ENCODE data around the gene LAMA2. TPM values are rescaled to one million over a fixed set of nuclear protein-coding genes. Genes with fewer than 3 reads are reported as not detected.

The LAMA2 gene
- total and polyA plus RNA-seq, 2 donors (not counting 3 experiments of a cell fraction or from before 2014, with no cell fraction given) = 0.51 to 0.75 TPM

DNA sequence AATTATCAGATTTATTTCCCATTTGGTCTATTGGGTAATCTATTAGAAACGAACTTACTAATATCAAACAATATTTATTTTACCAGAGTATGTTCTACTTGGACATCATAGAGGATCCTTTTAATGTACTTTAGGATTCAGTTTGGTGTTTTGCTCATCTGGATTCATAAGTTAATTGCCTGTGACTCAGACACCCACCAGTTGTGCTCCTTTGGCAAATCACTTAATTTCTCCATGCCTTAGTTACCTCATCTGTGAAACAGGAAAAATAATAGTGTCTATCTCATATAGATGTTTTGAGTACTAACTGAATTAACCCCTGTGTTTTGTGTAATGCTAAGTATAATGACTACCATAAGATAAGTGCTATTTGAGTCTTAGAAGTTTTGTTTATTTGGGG lies 292.1 kb downstream of the LAMA2 start:
- Histone ChIP-seq H2AFZ (ENCODE audit: low read depth, low read length) (no peak overlapping the region), H3K9me3 (replicated peaks; ENCODE audit: control insufficient read depth, insufficient read depth, low read length) (no peaks in the 10 kb centered on the region), H4K20me1 (replicated peaks; ENCODE audit: control insufficient read depth, extremely low read depth, insufficient read depth, low read length) (no peaks in the 10 kb centered on the region), H3K9me1 (replicated peaks; ENCODE audit: control insufficient read depth, extremely low read depth, insufficient read depth, low read length) (no peaks in the 10 kb centered on the region), H3K27me3 (ENCODE audit: control insufficient read depth in 2 of 2, insufficient read depth in 2 of 2, low read length in 2 of 2) (no peaks in the 10 kb centered on the region), H3K79me2 (ENCODE audit: control insufficient read depth, insufficient read depth, low read length) (no peaks in the 10 kb centered on the region), H3K9ac (replicated peaks; ENCODE audit: extremely low read depth, insufficient read depth, low read length) (no peak overlapping the region), H3K4me2 (ENCODE audit: insufficient read depth, low read length) (no peak overlapping the region), H3K4me1 (ENCODE audit: control insufficient read depth, extremely low read depth, insufficient read depth, low read length) (no peaks in the 10 kb centered on the region), H3K4me3 (replicated peaks in 1 of 3; ENCODE audit: insufficient read depth in 1 of 3, low read depth in 1 of 3, low read length in 3 of 3) (no peak overlapping the region), H3K27ac (ENCODE audit: insufficient read depth, low read depth, low read length) (no peak overlapping the region), H3K36me3 (ENCODE audit: control insufficient read depth in 2 of 2, extremely low read depth in 1 of 2, insufficient read depth in 2 of 2, low read length in 2 of 2) (no peaks in the 10 kb centered on the region)
- ChIA-PET CTCF (no interaction called here), POLR2A (no interaction called here)
- TF ChIP-seq GATA2 (IDR thresholded peaks at IDR 0.05; ENCODE audit: insufficient read depth, insufficient read length, low read depth, low read length) = no peak
- TF ChIP-seq POLR2AphosphoS5 (IDR thresholded peaks at IDR 0.05; ENCODE audit: insufficient read depth, low read depth, low read length) = no peak
- TF ChIP-seq EZH2 (IDR thresholded peaks at IDR 0.05; ENCODE audit: borderline replicate concordance, low read depth, low read length, severe bottlenecking) = no peak
- TF ChIP-seq POLR2A (IDR thresholded peaks at IDR 0.05; ENCODE audit: low read depth, low read length) = no peak
- no peak for TF ChIP-seq MYC (IDR thresholded peaks at IDR 0.05; ENCODE audit: low read depth, low read length)
- no peak for TF ChIP-seq CTCF (IDR thresholded peaks at IDR 0.05; ENCODE audit: extremely low read depth in 1 of 2, insufficient read depth in 1 of 2, low read depth in 1 of 2, low read length in 2 of 2)
- TF ChIP-seq, protein P1, sequence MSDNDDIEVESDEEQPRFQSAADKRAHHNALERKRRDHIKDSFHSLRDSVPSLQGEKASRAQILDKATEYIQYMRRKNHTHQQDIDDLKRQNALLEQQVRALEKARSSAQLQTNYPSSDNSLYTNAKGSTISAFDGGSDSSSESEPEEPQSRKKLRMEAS (IDR thresholded peaks at IDR 0.05; ENCODE audit: insufficient read depth, insufficient read length) = no peak
- TF ChIP-seq FOS (IDR thresholded peaks at IDR 0.05; ENCODE audit: borderline replicate concordance, insufficient read depth, low read length) = no peak
- TF ChIP-seq JUN (IDR thresholded peaks at IDR 0.05; ENCODE audit: borderline replicate concordance, insufficient read depth, insufficient read length, low read depth) = no peak
- FAIRE-seq = no peak
- intact Hi-C loops (cut with micrococcal nuclease) = no loop called here
- no TSS peak for BruUV-seq (replicated peaks)
- dilution Hi-C loops (cut with MboI; ENCODE audit: extremely low pct_ligation_motif_present, low sequenced_read_pairs) = no loop called here
- DNase-seq (ENCODE audit: low read depth, low spot score) = no peak

All from endothelial cell of umbilical vein (primary cell).